ENCODE measurements around the gene MUC15. TPM values are rescaled to one million over a fixed set of nuclear protein-coding genes. Genes with fewer than 3 reads are reported as not detected.

MUC15 gene
- total RNA-seq, 2 experiments from 2014 or later = not detected

Other genes starting within 250 kb of the MUC15 start
- gene ANO3, start 240.1 kb downstream of the MUC15 start, total RNA-seq = not detected
- gene SLC5A12, start 149.8 kb upstream of the MUC15 start, total RNA-seq = not detected

Measured in activated naive CD8-positive, alpha-beta T cell treated with anti-CD3 and anti-CD28 coated beads, Interleukin-2, amount 10 ng/mL, durations not matched to agents 7 days and 5 days (primary cell).